ENCODE data around the gene ACTN2.

The ACTN2 gene

GRCh38 chr1:236718328-236718727 is 32.0 kb downstream of the ACTN2 start:
- TF ChIP-seq, protein P1, sequence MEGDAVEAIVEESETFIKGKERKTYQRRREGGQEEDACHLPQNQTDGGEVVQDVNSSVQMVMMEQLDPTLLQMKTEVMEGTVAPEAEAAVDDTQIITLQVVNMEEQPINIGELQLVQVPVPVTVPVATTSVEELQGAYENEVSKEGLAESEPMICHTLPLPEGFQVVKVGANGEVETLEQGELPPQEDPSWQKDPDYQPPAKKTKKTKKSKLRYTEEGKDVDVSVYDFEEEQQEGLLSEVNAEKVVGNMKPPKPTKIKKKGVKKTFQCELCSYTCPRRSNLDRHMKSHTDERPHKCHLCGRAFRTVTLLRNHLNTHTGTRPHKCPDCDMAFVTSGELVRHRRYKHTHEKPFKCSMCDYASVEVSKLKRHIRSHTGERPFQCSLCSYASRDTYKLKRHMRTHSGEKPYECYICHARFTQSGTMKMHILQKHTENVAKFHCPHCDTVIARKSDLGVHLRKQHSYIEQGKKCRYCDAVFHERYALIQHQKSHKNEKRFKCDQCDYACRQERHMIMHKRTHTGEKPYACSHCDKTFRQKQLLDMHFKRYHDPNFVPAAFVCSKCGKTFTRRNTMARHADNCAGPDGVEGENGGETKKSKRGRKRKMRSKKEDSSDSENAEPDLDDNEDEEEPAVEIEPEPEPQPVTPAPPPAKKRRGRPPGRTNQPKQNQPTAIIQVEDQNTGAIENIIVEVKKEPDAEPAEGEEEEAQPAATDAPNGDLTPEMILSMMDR (IDR thresholded peaks at IDR 0.05; ENCODE audit: low read depth, low read length): no peak

DNA sequence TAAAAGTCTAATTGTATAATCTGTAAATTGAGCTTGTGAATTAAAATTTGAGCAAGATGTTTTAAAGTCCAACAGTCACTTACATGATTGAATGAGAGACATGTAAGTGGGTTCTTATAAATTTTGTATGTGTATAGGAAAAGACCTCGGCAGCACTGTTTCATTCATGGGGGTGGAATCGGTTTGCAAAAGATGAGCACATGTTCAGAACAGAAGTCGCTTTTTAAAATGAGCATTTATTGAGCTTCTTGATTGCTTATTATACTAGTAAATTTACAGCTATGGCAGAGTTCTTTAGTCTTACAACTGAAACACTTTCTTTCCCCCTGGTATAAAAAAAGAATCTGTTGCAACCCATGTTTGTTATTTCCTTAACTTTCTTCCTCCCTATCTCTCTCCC is 33.9 kb downstream of the ACTN2 start:
- TF ChIP-seq, protein P1 (IDR thresholded peaks at IDR 0.05; ENCODE audit: low read depth, low read length): no peak
- H3K4me3 ChIP-seq (replicated peaks in 1 of 2; ENCODE audit: low read depth in 2 of 2, low read length in 2 of 2): no peak overlapping the region
- no peak for DNase-seq (ENCODE audit: low read depth in 2 of 2)

More at GRCh38 chr1:236718328-236718727, 32.0 kb downstream of the ACTN2 start:
- no peak for DNase-seq (ENCODE audit: low read depth in 2 of 2)
- no peak overlapping the region for H3K4me3 ChIP-seq (replicated peaks in 1 of 2; ENCODE audit: low read depth in 2 of 2, low read length in 2 of 2)

- no peak overlapping the region for H3K4me3 ChIP-seq (replicated peaks in 1 of 2; ENCODE audit: low read depth in 2 of 2, low read length in 2 of 2)
- TF ChIP-seq, protein P1 (IDR thresholded peaks at IDR 0.05; ENCODE audit: low read depth, low read length): no peak
- no peak for DNase-seq (ENCODE audit: low read depth in 2 of 2)
Measured at GRCh38 chr1:236720611-236721010, 34.3 kb downstream of the ACTN2 start.

DNA sequence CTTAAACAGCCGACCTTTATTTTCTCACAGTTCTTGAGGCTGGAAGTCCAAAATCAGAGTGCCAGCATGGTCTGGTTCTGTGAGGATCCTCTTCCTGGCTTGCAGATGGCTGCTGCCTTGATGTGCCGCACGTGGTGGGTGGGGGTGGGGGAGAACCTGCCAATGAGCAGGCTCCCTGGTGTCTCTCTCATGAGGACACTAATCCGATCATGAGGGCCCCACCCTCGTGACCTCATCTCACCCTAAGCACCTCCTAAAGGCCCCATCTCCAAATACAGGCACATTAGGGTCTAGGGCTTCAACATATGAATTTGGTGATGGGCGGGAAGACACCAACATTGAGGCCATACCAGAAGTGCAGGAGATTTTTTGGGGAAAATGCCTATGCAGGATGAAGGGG is 37.8 kb downstream of the ACTN2 start:
- no peak for DNase-seq (ENCODE audit: low read depth in 2 of 2)
- no peak overlapping the region for H3K4me3 ChIP-seq (replicated peaks in 1 of 2; ENCODE audit: low read depth in 2 of 2, low read length in 2 of 2)
- TF ChIP-seq, protein P1 (IDR thresholded peaks at IDR 0.05; ENCODE audit: low read depth, low read length): no peak

- no peak overlapping the region for H3K4me3 ChIP-seq (replicated peaks in 1 of 2; ENCODE audit: low read depth in 2 of 2, low read length in 2 of 2)
- TF ChIP-seq, protein P1 (IDR thresholded peaks at IDR 0.05; ENCODE audit: low read depth, low read length): no peak
- DNase-seq (ENCODE audit: low read depth in 2 of 2): no peak
Measured at GRCh38 chr1:236724506-236724905, 38.2 kb downstream of the ACTN2 start.

GRCh38 chr1:236725668-236726067 is 39.4 kb downstream of the ACTN2 start:
- TF ChIP-seq, protein P1 (IDR thresholded peaks at IDR 0.05; ENCODE audit: low read depth, low read length): no peak
- DNase-seq (ENCODE audit: low read depth in 2 of 2): no peak
- H3K4me3 ChIP-seq (replicated peaks in 1 of 2; ENCODE audit: low read depth in 2 of 2, low read length in 2 of 2): no peak overlapping the region

GRCh38 chr1:236727521-236727920 is 41.2 kb downstream of the ACTN2 start:
- no peak overlapping the region for H3K4me3 ChIP-seq (replicated peaks in 1 of 2; ENCODE audit: low read depth in 2 of 2, low read length in 2 of 2)
- TF ChIP-seq, protein P1 (IDR thresholded peaks at IDR 0.05; ENCODE audit: low read depth, low read length): no peak

More at GRCh38 chr1:236727521-236727920, 41.2 kb downstream of the ACTN2 start:
- no peak for DNase-seq (ENCODE audit: low read depth in 2 of 2)

All from cardiac fibroblast (primary cell).